GM12891 (cell line): ENCODE measurements around the gene ISYNA1.

Experiments
- DNase-seq: peaks from one replicate; pipeline ENCODE4 v3.0.0; 2011; ENCODE audit warnings: low spot score; ENCODE audit not compliant: insufficient read length
- FAIRE-seq: peaks from 2 replicates; lab custom pipeline; 2011; peaks lifted over from hg19 to GRCh38; lab: Jason Lieb, UNC
- PAX5 ChIP-seq: IDR thresholded peaks from 2 replicates; pipeline ENCODE4 v1.6.1; 2011; ENCODE audit warnings: low read length, moderate library complexity, mild to moderate bottlenecking; ENCODE audit not compliant: insufficient read depth, severe bottlenecking
- POLR2A ChIP-seq: IDR thresholded peaks from 2 replicates; pipeline ENCODE4 v1.6.1; 2011; ENCODE audit warnings: low read depth, low read length, control low read depth
- POLR2AphosphoS5 ChIP-seq: IDR thresholded peaks from 2 replicates; pipeline ENCODE4 v1.6.1; 2011; ENCODE audit warnings: low read depth, low read length, control low read depth
- POU2F2 ChIP-seq: IDR thresholded peaks from 2 replicates; pipeline ENCODE4 v1.6.1; 2011; ENCODE audit warnings: low read depth, mild to moderate bottlenecking, control low read depth, low read length, moderate library complexity
- SPI1 ChIP-seq: IDR thresholded peaks from 2 replicates; pipeline ENCODE4 v1.6.1; 2011; ENCODE audit warnings: low read depth, low read length, control low read depth
- TAF1 ChIP-seq: IDR thresholded peaks from 2 replicates; pipeline ENCODE4 v1.6.1; 2011; ENCODE audit warnings: low read depth, low read length, control low read depth

ISYNA1 gene

DNA sequence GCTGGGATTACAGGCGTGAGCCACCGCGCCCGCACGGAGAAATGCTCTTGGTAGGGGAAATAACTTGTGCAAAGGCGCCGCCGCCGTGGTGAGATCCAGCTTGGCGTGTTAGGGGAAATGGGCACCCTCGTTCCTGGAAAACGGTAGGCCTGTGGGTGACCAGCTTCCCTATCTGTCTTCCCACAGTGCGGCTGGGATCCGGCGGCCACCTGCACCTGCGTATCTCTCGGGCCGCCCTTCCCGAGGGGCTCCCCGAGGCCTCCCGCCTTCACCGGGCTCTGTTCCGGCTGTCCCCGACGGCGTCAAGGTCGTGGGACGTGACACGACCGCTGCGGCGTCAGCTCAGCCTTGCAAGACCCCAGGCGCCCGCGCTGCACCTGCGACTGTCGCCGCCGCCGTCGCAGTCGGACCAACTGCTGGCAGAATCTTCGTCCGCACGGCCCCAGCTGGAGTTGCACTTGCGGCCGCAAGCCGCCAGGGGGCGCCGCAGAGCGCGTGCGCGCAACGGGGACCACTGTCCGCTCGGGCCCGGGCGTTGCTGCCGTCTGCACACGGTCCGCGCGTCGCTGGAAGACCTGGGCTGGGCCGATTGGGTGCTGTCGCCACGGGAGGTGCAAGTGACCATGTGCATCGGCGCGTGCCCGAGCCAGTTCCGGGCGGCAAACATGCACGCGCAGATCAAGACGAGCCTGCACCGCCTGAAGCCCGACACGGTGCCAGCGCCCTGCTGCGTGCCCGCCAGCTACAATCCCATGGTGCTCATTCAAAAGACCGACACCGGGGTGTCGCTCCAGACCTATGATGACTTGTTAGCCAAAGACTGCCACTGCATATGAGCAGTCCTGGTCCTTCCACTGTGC lies 49.6 kb downstream of the ISYNA1 start:
- FAIRE-seq (peak; percentile 95), DNase-seq (peak; percentile 92)
- TF ChIP-seq POLR2AphosphoS5, result no peak
- TF ChIP-seq POLR2A, result no peak
- TF ChIP-seq PAX5, result peak; percentile 54

DNA sequence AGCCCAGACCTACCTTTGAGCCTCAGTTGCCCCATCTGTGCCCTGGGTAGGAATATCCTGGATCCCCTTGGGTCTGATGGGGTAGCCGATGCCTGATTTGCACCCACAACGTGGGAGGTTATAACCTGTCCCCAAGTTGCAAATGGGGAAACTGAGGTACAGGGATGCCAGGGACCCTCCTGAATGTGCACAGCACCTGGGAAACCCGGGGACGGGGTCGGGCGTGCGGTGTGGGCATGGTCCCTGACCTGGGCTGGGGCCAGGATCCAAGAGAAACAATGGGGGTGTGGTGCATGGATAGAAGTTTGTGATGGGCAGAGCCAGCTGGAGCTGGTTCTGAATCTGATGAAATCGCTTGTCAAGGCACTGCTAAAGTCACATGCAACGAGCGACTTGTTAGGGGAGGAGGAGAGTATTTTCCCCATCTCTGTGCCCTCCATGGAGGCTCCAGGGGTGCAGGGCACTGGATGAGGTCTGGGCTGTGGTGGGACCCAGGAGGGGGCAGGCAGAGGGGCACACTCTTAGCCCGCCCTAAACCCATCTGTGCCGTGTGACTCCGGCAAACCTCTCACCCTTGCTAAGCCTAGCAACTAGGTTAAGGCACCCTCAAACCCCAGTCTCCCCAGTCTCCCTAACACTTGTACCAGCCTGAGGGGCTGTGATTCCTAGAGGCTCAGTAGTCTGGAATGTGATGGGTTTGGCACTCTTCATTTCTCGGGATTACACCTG lies 51.2 kb downstream of the ISYNA1 start:
- no peak for TF ChIP-seq SPI1
- no peak for TF ChIP-seq POLR2AphosphoS5
- TF ChIP-seq TAF1, result no peak
- TF ChIP-seq POLR2A, result no peak
- TF ChIP-seq POU2F2, result no peak
- TF ChIP-seq PAX5, result no peak
- DNase-seq, result no peak
- FAIRE-seq, result no peak

DNA sequence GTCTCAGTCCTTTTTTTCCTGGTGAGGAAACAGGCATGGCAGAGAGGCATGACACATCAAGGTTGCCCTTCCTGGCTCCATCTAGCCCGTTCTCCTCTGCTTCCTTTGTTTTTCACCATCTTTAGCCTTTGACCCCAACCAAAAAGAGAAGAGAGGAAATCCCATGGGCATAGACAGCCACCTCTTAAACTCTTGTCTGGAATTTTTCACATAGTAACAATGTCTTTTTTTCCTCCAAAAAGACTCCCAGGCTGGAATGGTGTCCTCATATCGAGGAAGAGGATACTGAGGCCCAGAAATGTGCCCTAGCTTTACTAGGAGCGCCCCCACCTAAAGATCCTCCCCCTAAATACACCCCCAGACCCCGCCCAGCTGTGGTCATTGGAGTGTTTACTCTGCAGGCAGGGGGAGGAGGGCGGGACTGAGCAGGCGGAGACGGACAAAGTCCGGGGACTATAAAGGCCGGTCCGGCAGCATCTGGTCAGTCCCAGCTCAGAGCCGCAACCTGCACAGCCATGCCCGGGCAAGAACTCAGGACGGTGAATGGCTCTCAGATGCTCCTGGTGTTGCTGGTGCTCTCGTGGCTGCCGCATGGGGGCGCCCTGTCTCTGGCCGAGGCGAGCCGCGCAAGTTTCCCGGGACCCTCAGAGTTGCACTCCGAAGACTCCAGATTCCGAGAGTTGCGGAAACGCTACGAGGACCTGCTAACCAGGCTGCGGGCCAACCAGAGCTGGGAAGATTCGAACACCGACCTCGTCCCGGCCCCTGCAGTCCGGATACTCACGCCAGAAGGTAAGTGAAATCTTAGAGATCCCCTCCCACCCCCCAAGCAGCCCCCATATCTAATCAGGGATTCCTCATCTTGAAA lies 52.0 kb downstream of the ISYNA1 start, which contains the start of gene GDF15:
GDF15 (plus strand) TSS at position 484 of the 868 bp plus-strand sequence; CDS start at position 516, 32 bp downstream.
- DNase-seq (no peak), FAIRE-seq (no peak)
- TF ChIP-seq POU2F2 (no peak), POLR2AphosphoS5 (peak; percentile 75), POLR2A (peak; percentile 66), PAX5 (peak; percentile 12), TAF1 (peak; percentile 46; the same call in 1 of the 2 replicates), SPI1 (no peak)

DNA sequence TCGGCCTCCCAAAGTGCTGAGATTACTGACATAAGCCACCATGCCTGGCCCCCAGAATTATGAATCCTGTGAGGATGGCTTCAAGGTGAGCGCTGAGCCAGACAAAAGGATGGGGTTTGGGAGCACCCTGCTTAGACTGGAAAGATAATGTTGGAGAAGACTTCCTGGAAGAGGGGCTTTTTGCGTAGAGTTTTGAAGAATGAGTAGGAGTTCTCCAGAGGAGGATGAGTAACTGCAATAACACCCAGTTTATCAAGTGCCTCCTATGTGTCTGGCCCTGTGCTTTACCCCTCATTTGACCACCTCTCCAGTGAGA lies 52.6 kb downstream of the ISYNA1 start:
- FAIRE-seq (no peak), DNase-seq (no peak)
- TF ChIP-seq POU2F2 (no peak), SPI1 (no peak), PAX5 (no peak), POLR2AphosphoS5 (no peak), TAF1 (no peak), POLR2A (no peak)

DNA sequence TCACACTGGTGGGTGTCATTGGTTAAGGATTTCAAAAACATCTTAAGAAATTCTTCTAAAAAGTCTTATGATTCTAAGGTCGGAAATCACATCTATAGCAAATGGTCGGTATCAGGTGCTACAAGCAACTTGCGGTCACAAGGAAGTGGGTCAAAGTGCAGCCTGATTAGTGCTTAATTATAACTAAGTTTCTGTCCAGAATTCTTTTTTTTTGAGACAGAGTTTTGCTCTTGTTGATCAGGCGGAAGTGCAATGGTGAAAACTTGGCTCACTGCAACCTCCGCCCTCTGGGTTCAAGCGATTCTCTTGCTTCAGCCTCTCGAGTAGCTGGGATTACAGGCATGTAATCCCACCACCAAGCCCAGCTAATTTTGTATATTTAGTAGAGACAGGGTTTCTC lies 53.2 kb downstream of the ISYNA1 start:
- TF ChIP-seq POLR2A (no peak), TAF1 (no peak), PAX5 (no peak), SPI1 (no peak), POU2F2 (no peak), POLR2AphosphoS5 (no peak)
- FAIRE-seq, result no peak

More for the DNA sequence above, 53.2 kb downstream of the ISYNA1 start:
- DNase-seq, result no peak
